Measurements from ENCODE around the gene IMPG1.

IMPG1 gene

GRCh38 chr6:76003686-76004085, 68.8 kb downstream of the IMPG1 start:
- H3K27ac ChIP-seq (ENCODE audit: low read depth, low read length) = no peak overlapping the region
- H3K4me1 ChIP-seq (ENCODE audit: control insufficient read depth, insufficient read depth, low read length) = peaks cover 4% of the 10 kb centered on the region; the same call in 1 of the 2 replicates
- no peak overlapping the region for H3K4me3 ChIP-seq (ENCODE audit: low read depth, low read length)
- no peaks in the 10 kb centered on the region for H3K27me3 ChIP-seq (ENCODE audit: control insufficient read depth, insufficient read depth, low read length)
- H3K9ac ChIP-seq (ENCODE audit: low read length) = no peak overlapping the region
- H3K36me3 ChIP-seq (ENCODE audit: control insufficient read depth, insufficient read depth, low read length) = no peaks in the 10 kb centered on the region
- no peaks in the 10 kb centered on the region for H3K9me3 ChIP-seq (ENCODE audit: control insufficient read depth, insufficient read depth, low read depth, low read length)

GRCh38 chr6:76003113-76003512, 69.3 kb downstream of the IMPG1 start:
- peaks cover 4% of the 10 kb centered on the region; the same call in 1 of the 2 replicates for H3K4me1 ChIP-seq (ENCODE audit: control insufficient read depth, insufficient read depth, low read length)
- H3K9ac ChIP-seq (ENCODE audit: low read length) = no peak overlapping the region
- H3K27ac ChIP-seq (ENCODE audit: low read depth, low read length) = no peak overlapping the region
- no peaks in the 10 kb centered on the region for H3K27me3 ChIP-seq (ENCODE audit: control insufficient read depth, insufficient read depth, low read length)
- no peak overlapping the region for H3K4me3 ChIP-seq (ENCODE audit: low read depth, low read length)
- H3K9me3 ChIP-seq (ENCODE audit: control insufficient read depth, insufficient read depth, low read depth, low read length) = no peaks in the 10 kb centered on the region
- no peaks in the 10 kb centered on the region for H3K36me3 ChIP-seq (ENCODE audit: control insufficient read depth, insufficient read depth, low read length)

DNA sequence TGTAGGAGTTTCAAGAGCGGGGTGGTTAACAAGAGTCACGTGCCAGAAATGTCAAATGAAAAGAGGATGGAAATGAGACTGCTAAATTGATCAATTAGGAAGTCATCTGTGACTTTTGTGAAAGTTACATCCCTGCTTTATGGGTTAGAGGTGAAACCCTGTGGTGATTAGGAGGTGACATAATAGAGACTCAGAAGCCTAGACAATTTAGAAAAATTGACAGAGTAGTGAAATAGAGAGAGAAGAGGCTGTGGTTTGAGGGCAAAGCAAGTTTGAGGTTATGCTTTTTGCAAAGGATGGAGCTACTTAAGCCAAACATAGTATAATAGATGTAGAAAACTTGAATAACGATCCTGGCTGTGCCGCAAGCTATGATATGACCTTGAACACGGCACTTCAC, 71.8 kb downstream of the IMPG1 start:
- Histone ChIP-seq H3K4me3 (ENCODE audit: low read depth, low read length) (no peak overlapping the region), H3K27me3 (ENCODE audit: control insufficient read depth, insufficient read depth, low read length) (no peaks in the 10 kb centered on the region)

GRCh38 chr6:75997696-75998095, 74.8 kb downstream of the IMPG1 start:
- Histone ChIP-seq H3K27ac (ENCODE audit: low read depth, low read length) (no peak overlapping the region), H3K4me1 (ENCODE audit: control insufficient read depth, insufficient read depth, low read length) (peaks cover 20% of the 10 kb centered on the region), H3K4me3 (ENCODE audit: low read depth, low read length) (no peak overlapping the region), H3K36me3 (ENCODE audit: control insufficient read depth, insufficient read depth, low read length) (no peaks in the 10 kb centered on the region), H3K9me3 (ENCODE audit: control insufficient read depth, insufficient read depth, low read depth, low read length) (no peaks in the 10 kb centered on the region), H3K27me3 (ENCODE audit: control insufficient read depth, insufficient read depth, low read length) (no peaks in the 10 kb centered on the region), H3K9ac (ENCODE audit: low read length) (no peak overlapping the region)

More for the DNA sequence above, 71.8 kb downstream of the IMPG1 start:
- no peak overlapping the region for H3K9ac ChIP-seq (ENCODE audit: low read length)
- peaks cover 4% of the 10 kb centered on the region; the same call in 1 of the 2 replicates for H3K4me1 ChIP-seq (ENCODE audit: control insufficient read depth, insufficient read depth, low read length)
- H3K36me3 ChIP-seq (ENCODE audit: control insufficient read depth, insufficient read depth, low read length) = no peaks in the 10 kb centered on the region
- no peaks in the 10 kb centered on the region for H3K9me3 ChIP-seq (ENCODE audit: control insufficient read depth, insufficient read depth, low read depth, low read length)
- H3K27ac ChIP-seq (ENCODE audit: low read depth, low read length) = no peak overlapping the region

- no peak overlapping the region; the same call in 1 of the 2 replicates for H3K27ac ChIP-seq (ENCODE audit: low read depth, low read length)
- H3K36me3 ChIP-seq (ENCODE audit: control insufficient read depth, insufficient read depth, low read length) = no peaks in the 10 kb centered on the region
- peaks cover 27% of the 10 kb centered on the region for H3K4me1 ChIP-seq (ENCODE audit: control insufficient read depth, insufficient read depth, low read length)
- no peaks in the 10 kb centered on the region for H3K9me3 ChIP-seq (ENCODE audit: control insufficient read depth, insufficient read depth, low read depth, low read length)
- peak overlapping the region; percentile 20; the same call in 1 of the 2 replicates for H3K4me3 ChIP-seq (ENCODE audit: low read depth, low read length)
- H3K9ac ChIP-seq (ENCODE audit: low read length) = no peak overlapping the region
- no peaks in the 10 kb centered on the region for H3K27me3 ChIP-seq (ENCODE audit: control insufficient read depth, insufficient read depth, low read length)
Observed at GRCh38 chr6:75993236-75994162, 79.0 kb downstream of the IMPG1 start.

DNA sequence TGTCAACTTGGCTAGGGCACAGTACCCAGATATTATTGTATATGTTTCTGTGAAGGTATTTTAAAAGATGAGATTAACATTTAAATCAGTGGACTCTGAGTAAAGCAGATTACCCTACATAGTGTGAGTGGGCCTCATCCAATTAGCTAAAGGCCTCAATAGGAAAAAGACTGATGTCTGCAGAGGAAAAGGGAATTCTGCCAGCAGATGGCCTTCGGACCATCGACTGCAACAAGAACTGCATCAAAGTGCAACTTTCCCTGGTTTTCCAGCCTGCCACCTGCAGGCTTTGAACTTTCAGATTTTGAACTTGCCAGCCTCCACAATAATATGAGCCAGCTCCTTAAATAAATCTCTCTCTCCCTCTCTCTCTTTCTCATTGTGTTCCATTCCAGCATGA, 80.5 kb downstream of the IMPG1 start:
- Histone ChIP-seq H3K9me3 (ENCODE audit: control insufficient read depth, insufficient read depth, low read depth, low read length) (no peaks in the 10 kb centered on the region), H3K4me3 (ENCODE audit: low read depth, low read length) (no peak overlapping the region), H3K27ac (ENCODE audit: low read depth, low read length) (no peak overlapping the region), H3K9ac (ENCODE audit: low read length) (no peak overlapping the region), H3K36me3 (ENCODE audit: control insufficient read depth, insufficient read depth, low read length) (no peaks in the 10 kb centered on the region), H3K27me3 (ENCODE audit: control insufficient read depth, insufficient read depth, low read length) (no peaks in the 10 kb centered on the region), H3K4me1 (ENCODE audit: control insufficient read depth, insufficient read depth, low read length) (peaks cover 27% of the 10 kb centered on the region)

DNA sequence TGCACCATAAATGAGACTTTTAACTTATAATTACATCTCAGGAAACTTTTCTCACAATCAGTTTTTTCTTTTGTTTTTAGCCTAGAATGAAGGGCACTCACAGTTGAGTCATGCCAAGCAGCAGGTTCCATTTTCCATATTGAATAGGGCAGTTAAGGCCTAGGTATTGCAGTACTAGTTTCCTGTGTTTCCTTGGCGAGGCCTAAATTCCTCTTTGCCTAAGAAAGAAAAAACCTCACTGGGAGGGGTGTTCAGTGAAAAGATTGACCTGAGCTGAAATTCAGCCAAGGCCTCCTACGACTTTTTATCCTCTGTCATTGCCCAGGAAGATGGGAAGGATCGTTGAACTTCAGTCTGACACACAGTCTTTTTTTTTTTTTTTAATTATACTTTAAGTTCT, 85.5 kb downstream of the IMPG1 start:
- Histone ChIP-seq H3K4me3 (ENCODE audit: low read depth, low read length) (no peak overlapping the region), H3K36me3 (ENCODE audit: control insufficient read depth, insufficient read depth, low read length) (no peaks in the 10 kb centered on the region), H3K4me1 (ENCODE audit: control insufficient read depth, insufficient read depth, low read length) (peaks cover 9% of the 10 kb centered on the region), H3K9ac (ENCODE audit: low read length) (no peak overlapping the region), H3K27me3 (ENCODE audit: control insufficient read depth, insufficient read depth, low read length) (no peaks in the 10 kb centered on the region), H3K9me3 (ENCODE audit: control insufficient read depth, insufficient read depth, low read depth, low read length) (no peaks in the 10 kb centered on the region), H3K27ac (ENCODE audit: low read depth, low read length) (peak overlapping the region; percentile 38; the same call in 1 of the 2 replicates)

DNA sequence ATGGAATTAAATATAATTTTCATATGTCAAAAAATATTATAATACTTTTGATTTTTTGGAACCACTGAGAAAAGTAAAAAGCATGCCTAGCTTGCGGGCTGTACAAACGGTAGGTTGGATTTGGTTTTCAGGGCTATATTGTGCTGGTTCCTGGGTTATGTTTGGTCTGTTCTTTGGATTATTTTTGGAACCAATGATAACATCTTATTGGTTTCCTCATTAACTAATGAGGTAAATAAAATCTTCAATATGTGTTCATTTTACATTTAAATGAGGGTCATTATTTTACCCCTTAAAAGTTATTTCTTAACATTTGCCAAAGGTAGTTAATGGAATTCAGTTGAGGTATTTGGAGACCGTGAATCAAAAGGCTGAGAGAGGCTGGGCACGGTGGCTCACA, 96.6 kb downstream of the IMPG1 start:
- Histone ChIP-seq H3K4me3 (ENCODE audit: low read depth, low read length) (no peak overlapping the region), H3K36me3 (ENCODE audit: control insufficient read depth, insufficient read depth, low read length) (no peaks in the 10 kb centered on the region), H3K27ac (ENCODE audit: low read depth, low read length) (no peak overlapping the region), H3K4me1 (ENCODE audit: control insufficient read depth, insufficient read depth, low read length) (no peaks in the 10 kb centered on the region), H3K9me3 (ENCODE audit: control insufficient read depth, insufficient read depth, low read depth, low read length) (no peaks in the 10 kb centered on the region), H3K9ac (ENCODE audit: low read length) (no peak overlapping the region), H3K27me3 (ENCODE audit: control insufficient read depth, insufficient read depth, low read length) (no peaks in the 10 kb centered on the region)

- no peaks in the 10 kb centered on the region for H3K36me3 ChIP-seq (ENCODE audit: control insufficient read depth, insufficient read depth, low read length)
- no peaks in the 10 kb centered on the region for H3K9me3 ChIP-seq (ENCODE audit: control insufficient read depth, insufficient read depth, low read depth, low read length)
- H3K9ac ChIP-seq (ENCODE audit: low read length) = no peak overlapping the region
- H3K27me3 ChIP-seq (ENCODE audit: control insufficient read depth, insufficient read depth, low read length) = no peaks in the 10 kb centered on the region
- no peaks in the 10 kb centered on the region for H3K4me1 ChIP-seq (ENCODE audit: control insufficient read depth, insufficient read depth, low read length)
- H3K4me3 ChIP-seq (ENCODE audit: low read depth, low read length) = no peak overlapping the region
- H3K27ac ChIP-seq (ENCODE audit: low read depth, low read length) = no peak overlapping the region
Observed at GRCh38 chr6:75970093-75970492, 102.4 kb downstream of the IMPG1 start.

GRCh38 chr6:75968143-75968542, 104.3 kb downstream of the IMPG1 start:
- no peaks in the 10 kb centered on the region for H3K9me3 ChIP-seq (ENCODE audit: control insufficient read depth, insufficient read depth, low read depth, low read length)
- H3K4me3 ChIP-seq (ENCODE audit: low read depth, low read length) = no peak overlapping the region
- H3K4me1 ChIP-seq (ENCODE audit: control insufficient read depth, insufficient read depth, low read length) = no peaks in the 10 kb centered on the region
- no peaks in the 10 kb centered on the region for H3K27me3 ChIP-seq (ENCODE audit: control insufficient read depth, insufficient read depth, low read length)
- no peaks in the 10 kb centered on the region for H3K36me3 ChIP-seq (ENCODE audit: control insufficient read depth, insufficient read depth, low read length)
- no peak overlapping the region for H3K27ac ChIP-seq (ENCODE audit: low read depth, low read length)
- H3K9ac ChIP-seq (ENCODE audit: low read length) = no peak overlapping the region

GRCh38 chr6:75963569-75963968, 108.9 kb downstream of the IMPG1 start:
- Histone ChIP-seq H3K4me1 (ENCODE audit: control insufficient read depth, insufficient read depth, low read length) (no peaks in the 10 kb centered on the region), H3K27me3 (ENCODE audit: control insufficient read depth, insufficient read depth, low read length) (no peaks in the 10 kb centered on the region), H3K36me3 (ENCODE audit: control insufficient read depth, insufficient read depth, low read length) (no peaks in the 10 kb centered on the region), H3K9me3 (ENCODE audit: control insufficient read depth, insufficient read depth, low read depth, low read length) (peaks cover 9% of the 10 kb centered on the region; the same call in 1 of the 2 replicates), H3K4me3 (ENCODE audit: low read depth, low read length) (no peak overlapping the region), H3K27ac (ENCODE audit: low read depth, low read length) (no peak overlapping the region), H3K9ac (ENCODE audit: low read length) (no peak overlapping the region)

All from HUES6 (cell line).